Glomerular visceral epithelial cell (primary cell): ENCODE measurements around the gene SLC19A1.

ENCODE experiments used
- DNase-seq: peaks from one replicate; pipeline ENCODE4 v3.0.0-alpha.2; 2016; ENCODE audit errors: extremely low spot score

Gene SLC19A1

GRCh38 chr21:45558044-45558721 is 15.9 kb upstream of the SLC19A1 start:
- no peak for DNase-seq

GRCh38 chr21:45557616-45558043 is 15.4 kb upstream of the SLC19A1 start:
- no peak for DNase-seq

GRCh38 chr21:45556645-45557615 is 14.7 kb upstream of the SLC19A1 start:
- no peak for DNase-seq

GRCh38 chr21:45556302-45556644 is 14.0 kb upstream of the SLC19A1 start:
- DNase-seq: no peak

GRCh38 chr21:45555557-45556301 is 13.5 kb upstream of the SLC19A1 start:
- DNase-seq: peak; percentile 81

GRCh38 chr21:45555251-45555556 is 13.0 kb upstream of the SLC19A1 start:
- peak; percentile 53 for DNase-seq

- peak; percentile 80 for DNase-seq
These were observed 12.4 kb upstream of the SLC19A1 start for GRCh38 chr21:45554477-45555175.

GRCh38 chr21:45552696-45553391 is 10.6 kb upstream of the SLC19A1 start:
- no peak for DNase-seq

GRCh38 chr21:45551783-45552695 is 9.8 kb upstream of the SLC19A1 start:
- no peak for DNase-seq

- peak; percentile 50 for DNase-seq
These were observed 9.1 kb upstream of the SLC19A1 start for GRCh38 chr21:45551316-45551715.

- DNase-seq: no peak
These were observed 8.4 kb upstream of the SLC19A1 start for GRCh38 chr21:45550522-45551210.

- DNase-seq: no peak
These were observed 7.6 kb upstream of the SLC19A1 start for GRCh38 chr21:45549626-45550463.

- no peak for DNase-seq
These were observed 6.7 kb upstream of the SLC19A1 start for GRCh38 chr21:45548711-45549491.

GRCh38 chr21:45547545-45547900 is 5.3 kb upstream of the SLC19A1 start:
- no peak for DNase-seq

- no peak for DNase-seq
These were observed 4.7 kb upstream of the SLC19A1 start for GRCh38 chr21:45546636-45547544.

GRCh38 chr21:45545691-45546531 is 3.7 kb upstream of the SLC19A1 start:
- DNase-seq: no peak
